ENCODE data around the gene MCAT.

MCAT gene

GRCh38 chr22:43142880-43143562 lies at the start of gene MCAT:
TSS of gene MCAT (minus strand) at chr22:43143398. CDS start at chr22:43143348, 50 bp downstream.
- peak; percentile 74 for DNase-seq
- in situ Hi-C loops (cut with HindIII; ENCODE audit: low pct_ligation_motif_present, low pct_unique_long_range_greater_than_20kb, low sequenced_read_pairs): no loop called here

GRCh38 chr22:43191831-43192230 lies 48.6 kb upstream of the MCAT start:
- in situ Hi-C loops (cut with HindIII; ENCODE audit: low pct_ligation_motif_present, low pct_unique_long_range_greater_than_20kb, low sequenced_read_pairs): no loop called here
- DNase-seq: no peak

- in situ Hi-C loops (cut with HindIII; ENCODE audit: low pct_ligation_motif_present, low pct_unique_long_range_greater_than_20kb, low sequenced_read_pairs): no loop called here
- DNase-seq: no peak
These were observed 45.8 kb upstream of the MCAT start for GRCh38 chr22:43188829-43189545.

- in situ Hi-C loops (cut with HindIII; ENCODE audit: low pct_ligation_motif_present, low pct_unique_long_range_greater_than_20kb, low sequenced_read_pairs): no loop called here
- DNase-seq: peak; percentile 90
These were observed 44.2 kb upstream of the MCAT start for GRCh38 chr22:43187171-43188099.

GRCh38 chr22:43186272-43187170 lies 43.3 kb upstream of the MCAT start, which contains the start of gene TTLL12:
TSS of gene TTLL12 (minus strand) at chr22:43187134. CDS start at chr22:43187069, 65 bp downstream.
- DNase-seq: peak; percentile 50

GRCh38 chr22:43185860-43186261 lies 42.7 kb upstream of the MCAT start:
- peak; percentile 27 for DNase-seq
- in situ Hi-C loops (cut with HindIII; ENCODE audit: low pct_ligation_motif_present, low pct_unique_long_range_greater_than_20kb, low sequenced_read_pairs): no loop called here

More at GRCh38 chr22:43186272-43187170, 43.3 kb upstream of the MCAT start, which contains the start of gene TTLL12:
- in situ Hi-C loops (cut with HindIII; ENCODE audit: low pct_ligation_motif_present, low pct_unique_long_range_greater_than_20kb, low sequenced_read_pairs): no loop called here

GRCh38 chr22:43183496-43184277 lies 40.5 kb upstream of the MCAT start:
- no peak for DNase-seq
- in situ Hi-C loops (cut with HindIII; ENCODE audit: low pct_ligation_motif_present, low pct_unique_long_range_greater_than_20kb, low sequenced_read_pairs): no loop called here

GRCh38 chr22:43182726-43183125 lies 39.5 kb upstream of the MCAT start:
- in situ Hi-C loops (cut with HindIII; ENCODE audit: low pct_ligation_motif_present, low pct_unique_long_range_greater_than_20kb, low sequenced_read_pairs): no loop called here
- no peak for DNase-seq

- DNase-seq: no peak
These were observed 38.9 kb upstream of the MCAT start for GRCh38 chr22:43182118-43182517.

GRCh38 chr22:43181321-43182076 lies 38.3 kb upstream of the MCAT start:
- no peak for DNase-seq
- in situ Hi-C loops (cut with HindIII; ENCODE audit: low pct_ligation_motif_present, low pct_unique_long_range_greater_than_20kb, low sequenced_read_pairs): no loop called here

More at GRCh38 chr22:43182118-43182517, 38.9 kb upstream of the MCAT start:
- in situ Hi-C loops (cut with HindIII; ENCODE audit: low pct_ligation_motif_present, low pct_unique_long_range_greater_than_20kb, low sequenced_read_pairs): no loop called here

- in situ Hi-C loops (cut with HindIII; ENCODE audit: low pct_ligation_motif_present, low pct_unique_long_range_greater_than_20kb, low sequenced_read_pairs): no loop called here
- DNase-seq: no peak
These were observed 37.5 kb upstream of the MCAT start for GRCh38 chr22:43180670-43181069.

GRCh38 chr22:43179911-43180195 lies 36.7 kb upstream of the MCAT start:
- in situ Hi-C loops (cut with HindIII; ENCODE audit: low pct_ligation_motif_present, low pct_unique_long_range_greater_than_20kb, low sequenced_read_pairs): no loop called here
- DNase-seq: no peak

GRCh38 chr22:43179146-43179910 lies 36.1 kb upstream of the MCAT start:
- in situ Hi-C loops (cut with HindIII; ENCODE audit: low pct_ligation_motif_present, low pct_unique_long_range_greater_than_20kb, low sequenced_read_pairs): no loop called here
- no peak for DNase-seq

- DNase-seq: no peak
- in situ Hi-C loops (cut with HindIII; ENCODE audit: low pct_ligation_motif_present, low pct_unique_long_range_greater_than_20kb, low sequenced_read_pairs): no loop called here
These were observed 34.3 kb upstream of the MCAT start for GRCh38 chr22:43177479-43177878.

- in situ Hi-C loops (cut with HindIII; ENCODE audit: low pct_ligation_motif_present, low pct_unique_long_range_greater_than_20kb, low sequenced_read_pairs): no loop called here
- DNase-seq: no peak
These were observed 32.9 kb upstream of the MCAT start for GRCh38 chr22:43176090-43176489.

GRCh38 chr22:43174941-43175531 lies 31.8 kb upstream of the MCAT start:
- DNase-seq: no peak
- in situ Hi-C loops (cut with HindIII; ENCODE audit: low pct_ligation_motif_present, low pct_unique_long_range_greater_than_20kb, low sequenced_read_pairs): no loop called here
